ENCODE results near the gene SSBP4.

Gene SSBP4

GRCh38 chr19:18469069-18469846 is 50.1 kb downstream of the SSBP4 start:
- no peaks in the 10 kb centered on the region for H3K27me3 ChIP-seq (ENCODE audit: control insufficient read depth, insufficient read depth, low read length)
- H3K79me2 ChIP-seq, result peaks cover 52% of the 10 kb centered on the region
- H3K4me3 ChIP-seq (ENCODE audit: low read depth, low read length), result no peak overlapping the region
- TF ChIP-seq CTCF (IDR thresholded peaks at IDR 0.05), result peak; percentile 76
- H3K9me3 ChIP-seq (ENCODE audit: control insufficient read depth, low read length), result no peaks in the 10 kb centered on the region
- H3K9ac ChIP-seq, result no peak overlapping the region
- no peak overlapping the region for H3K27ac ChIP-seq
- no peaks in the 10 kb centered on the region for H3K36me3 ChIP-seq (ENCODE audit: control insufficient read depth, insufficient read depth, low read length)
- no peak overlapping the region for H3K4me2 ChIP-seq (ENCODE audit: low read length)
- H2AFZ ChIP-seq, result no peak overlapping the region
- no peaks in the 10 kb centered on the region for H3K4me1 ChIP-seq

- H3K27me3 ChIP-seq (ENCODE audit: control insufficient read depth, insufficient read depth, low read length), result no peaks in the 10 kb centered on the region
- H3K27ac ChIP-seq, result no peak overlapping the region
- H2AFZ ChIP-seq, result no peak overlapping the region
- H3K4me1 ChIP-seq, result no peaks in the 10 kb centered on the region
- H3K36me3 ChIP-seq (ENCODE audit: control insufficient read depth, insufficient read depth, low read length), result no peaks in the 10 kb centered on the region
- no peaks in the 10 kb centered on the region for H3K9me3 ChIP-seq (ENCODE audit: control insufficient read depth, low read length)
- no peak overlapping the region for H3K4me2 ChIP-seq (ENCODE audit: low read length)
- H3K4me3 ChIP-seq (ENCODE audit: low read depth, low read length), result no peak overlapping the region
- H3K79me2 ChIP-seq, result peaks cover 67% of the 10 kb centered on the region
- no peak overlapping the region for H3K9ac ChIP-seq
- TF ChIP-seq CTCF (IDR thresholded peaks at IDR 0.05), result no peak
These were observed 51.6 kb downstream of the SSBP4 start for GRCh38 chr19:18470787-18471186.

GRCh38 chr19:18473003-18473705 is 54.0 kb downstream of the SSBP4 start:
- H3K4me1 ChIP-seq, result no peaks in the 10 kb centered on the region
- peaks cover 80% of the 10 kb centered on the region for H3K79me2 ChIP-seq
- no peaks in the 10 kb centered on the region for H3K9me3 ChIP-seq (ENCODE audit: control insufficient read depth, low read length)
- no peaks in the 10 kb centered on the region for H3K27me3 ChIP-seq (ENCODE audit: control insufficient read depth, insufficient read depth, low read length)
- no peak overlapping the region for H2AFZ ChIP-seq
- no peak overlapping the region for H3K4me3 ChIP-seq (ENCODE audit: low read depth, low read length)
- H3K27ac ChIP-seq, result no peak overlapping the region
- no peak overlapping the region for H3K4me2 ChIP-seq (ENCODE audit: low read length)
- no peak overlapping the region for H3K9ac ChIP-seq
- TF ChIP-seq CTCF (IDR thresholded peaks at IDR 0.05), result no peak
- no peaks in the 10 kb centered on the region for H3K36me3 ChIP-seq (ENCODE audit: control insufficient read depth, insufficient read depth, low read length)

GRCh38 chr19:18473706-18474087 is 54.5 kb downstream of the SSBP4 start:
- Histone ChIP-seq H2AFZ (no peak overlapping the region), H3K9me3 (ENCODE audit: control insufficient read depth, low read length) (no peaks in the 10 kb centered on the region), H3K79me2 (peaks cover 80% of the 10 kb centered on the region), H3K9ac (no peak overlapping the region), H3K4me1 (no peaks in the 10 kb centered on the region), H3K4me3 (ENCODE audit: low read depth, low read length) (no peak overlapping the region), H3K36me3 (ENCODE audit: control insufficient read depth, insufficient read depth, low read length) (no peaks in the 10 kb centered on the region), H3K27ac (no peak overlapping the region), H3K27me3 (ENCODE audit: control insufficient read depth, insufficient read depth, low read length) (no peaks in the 10 kb centered on the region), H3K4me2 (ENCODE audit: low read length) (no peak overlapping the region)
- no peak for TF ChIP-seq CTCF (IDR thresholded peaks at IDR 0.05)

All from parathyroid adenoma (tissue), 2 donors.